ENCODE measurements around the gene OPRD1.

The OPRD1 gene

GRCh38 chr1:28885977-28886730 is 74.2 kb downstream of the OPRD1 start:
- DNase-seq (ENCODE audit: low spot score): no peak

GRCh38 chr1:28886731-28887418 is 74.9 kb downstream of the OPRD1 start:
- DNase-seq (ENCODE audit: low spot score): peak; percentile 82

- DNase-seq (ENCODE audit: low spot score): no peak
Observed at GRCh38 chr1:28887419-28887834, 75.5 kb downstream of the OPRD1 start.

GRCh38 chr1:28887835-28888682 is 76.1 kb downstream of the OPRD1 start:
- DNase-seq (ENCODE audit: low spot score): no peak

GRCh38 chr1:28888915-28889314 is 76.9 kb downstream of the OPRD1 start:
- no peak for DNase-seq (ENCODE audit: low spot score)

- DNase-seq (ENCODE audit: low spot score): no peak
Observed at GRCh38 chr1:28889357-28889756, 77.4 kb downstream of the OPRD1 start.

- DNase-seq (ENCODE audit: low spot score): no peak
Observed at GRCh38 chr1:28890435-28890834, 78.5 kb downstream of the OPRD1 start.

- no peak for DNase-seq (ENCODE audit: low spot score)
Observed at GRCh38 chr1:28890836-28891235, 78.9 kb downstream of the OPRD1 start.

- DNase-seq (ENCODE audit: low spot score): no peak
Observed at GRCh38 chr1:28891256-28891655, 79.3 kb downstream of the OPRD1 start.

GRCh38 chr1:28893403-28894102 is 81.6 kb downstream of the OPRD1 start:
- no peak for DNase-seq (ENCODE audit: low spot score)

- no peak for DNase-seq (ENCODE audit: low spot score)
Observed at GRCh38 chr1:28894785-28895184, 82.8 kb downstream of the OPRD1 start.

- DNase-seq (ENCODE audit: low spot score): no peak
Observed at GRCh38 chr1:28895896-28896608, 84.1 kb downstream of the OPRD1 start.

GRCh38 chr1:28896609-28896986 is 84.6 kb downstream of the OPRD1 start:
- DNase-seq (ENCODE audit: low spot score): no peak

GRCh38 chr1:28897789-28898188 is 85.8 kb downstream of the OPRD1 start:
- no peak for DNase-seq (ENCODE audit: low spot score)

- no peak for DNase-seq (ENCODE audit: low spot score)
Observed at GRCh38 chr1:28898405-28898881, 86.5 kb downstream of the OPRD1 start.

GRCh38 chr1:28899267-28899666 is 87.3 kb downstream of the OPRD1 start:
- no peak for DNase-seq (ENCODE audit: low spot score)

- no peak for DNase-seq (ENCODE audit: low spot score)
Observed at GRCh38 chr1:28900562-28900961, 88.6 kb downstream of the OPRD1 start.

GRCh38 chr1:28902738-28903137 is 90.8 kb downstream of the OPRD1 start:
- no peak for DNase-seq (ENCODE audit: low spot score)

- DNase-seq (ENCODE audit: low spot score): no peak
Observed at GRCh38 chr1:28905921-28906666, 94.1 kb downstream of the OPRD1 start.

GRCh38 chr1:28909198-28909597 is 97.2 kb downstream of the OPRD1 start:
- DNase-seq (ENCODE audit: low spot score): no peak

All from RKO (cell line).